ENCODE results near the gene AFF3. TPM values are rescaled to one million over a fixed set of nuclear protein-coding genes. Genes with fewer than 3 reads are reported as not detected.
A peak's percentile ranks its signal among the peaks of the same experiment; 100 is the strongest.

Gene AFF3
- total and polyA plus RNA-seq, 2 of the 13 experiments (the other 11 are each of a cell fraction or from before 2014, with no cell fraction given): not detected

- TF ChIP-seq FUBP1 (CRISPR knock-in tag; IDR thresholded peaks at IDR 0.05; ENCODE audit: borderline replicate concordance) (no peak), ZNF512 (CRISPR knock-in tag; IDR thresholded peaks at IDR 0.05) (no peak), SNRNP70 (IDR thresholded peaks at IDR 0.05; ENCODE audit: low read depth, low read length) (no peak), CC2D1A (CRISPR knock-in tag; IDR thresholded peaks at IDR 0.05) (0 out of 2 replicates have a peak, but pooled peaks have one; percentile 56), ZNF800 (CRISPR knock-in tag; IDR thresholded peaks at IDR 0.05) (no peak; the same call in 1 of the 2 replicates), TBL1XR1 (IDR thresholded peaks at IDR 0.05; ENCODE audit: borderline replicate concordance, low read length, partially characterized antibody) (peak; percentile 95), KMT2B (CRISPR knock-in tag; IDR thresholded peaks at IDR 0.05) (0 out of 2 replicates have a peak, but pooled peaks have one; percentile 35), CCDC6 (CRISPR knock-in tag; IDR thresholded peaks at IDR 0.05) (peak; percentile 55; the same call in 1 of the 2 replicates), ZNF629 (CRISPR knock-in tag; conservative IDR thresholded peaks at IDR 0.05) (no peak), ZNF24 (IDR thresholded peaks at IDR 0.05) (peak; percentile 35; the same call in 1 of the 2 replicates), SKIL (CRISPR knock-in tag; IDR thresholded peaks at IDR 0.05; ENCODE audit: borderline replicate concordance) (peak; percentile 79), NR2F1 (CRISPR knock-in tag; IDR thresholded peaks at IDR 0.05) (peak in 1 of 2 experiments; percentile 94; a peak in 2 of 4 replicates), ZNF367 (CRISPR knock-in tag; IDR thresholded peaks at IDR 0.05; ENCODE audit: borderline replicate concordance) (no peak), HDAC1 (CRISPR knock-in tag; IDR thresholded peaks at IDR 0.05) (peak; percentile 91)
- TF ChIP-seq, protein P1, sequence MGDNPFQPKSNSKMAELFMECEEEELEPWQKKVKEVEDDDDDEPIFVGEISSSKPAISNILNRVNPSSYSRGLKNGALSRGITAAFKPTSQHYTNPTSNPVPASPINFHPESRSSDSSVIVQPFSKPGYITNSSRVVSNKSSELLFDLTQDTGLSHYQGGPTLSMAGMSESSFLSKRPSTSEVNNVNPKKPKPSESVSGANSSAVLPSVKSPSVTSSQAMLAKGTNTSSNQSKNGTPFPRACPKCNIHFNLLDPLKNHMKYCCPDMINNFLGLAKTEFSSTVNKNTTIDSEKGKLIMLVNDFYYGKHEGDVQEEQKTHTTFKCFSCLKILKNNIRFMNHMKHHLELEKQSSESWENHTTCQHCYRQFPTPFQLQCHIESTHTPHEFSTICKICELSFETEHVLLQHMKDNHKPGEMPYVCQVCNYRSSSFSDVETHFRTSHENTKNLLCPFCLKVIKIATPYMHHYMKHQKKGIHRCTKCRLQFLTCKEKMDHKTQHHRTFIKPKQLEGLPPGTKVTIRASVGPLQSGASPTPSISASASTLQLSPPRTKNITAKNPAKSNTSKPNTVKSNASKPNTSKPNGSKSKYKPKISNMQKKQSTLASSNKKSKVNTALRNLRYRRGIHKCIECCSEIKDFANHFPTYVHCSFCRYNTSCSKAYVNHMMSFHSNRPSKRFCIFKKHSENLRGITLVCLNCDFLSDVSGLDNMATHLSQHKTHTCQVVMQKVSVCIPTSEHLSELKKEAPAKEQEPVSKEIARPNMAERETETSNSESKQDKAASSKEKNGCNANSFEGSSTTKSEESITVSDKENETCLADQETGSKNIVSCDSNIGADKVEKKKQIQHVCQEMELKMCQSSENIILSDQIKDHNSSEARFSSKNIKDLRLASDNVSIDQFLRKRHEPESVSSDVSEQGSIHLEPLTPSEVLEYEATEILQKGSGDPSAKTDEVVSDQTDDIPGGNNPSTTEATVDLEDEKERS (CRISPR knock-in tag; IDR thresholded peaks at IDR 0.05): peak; percentile 61; the same call in 1 of the 2 replicates
- TF ChIP-seq, protein P2, sequence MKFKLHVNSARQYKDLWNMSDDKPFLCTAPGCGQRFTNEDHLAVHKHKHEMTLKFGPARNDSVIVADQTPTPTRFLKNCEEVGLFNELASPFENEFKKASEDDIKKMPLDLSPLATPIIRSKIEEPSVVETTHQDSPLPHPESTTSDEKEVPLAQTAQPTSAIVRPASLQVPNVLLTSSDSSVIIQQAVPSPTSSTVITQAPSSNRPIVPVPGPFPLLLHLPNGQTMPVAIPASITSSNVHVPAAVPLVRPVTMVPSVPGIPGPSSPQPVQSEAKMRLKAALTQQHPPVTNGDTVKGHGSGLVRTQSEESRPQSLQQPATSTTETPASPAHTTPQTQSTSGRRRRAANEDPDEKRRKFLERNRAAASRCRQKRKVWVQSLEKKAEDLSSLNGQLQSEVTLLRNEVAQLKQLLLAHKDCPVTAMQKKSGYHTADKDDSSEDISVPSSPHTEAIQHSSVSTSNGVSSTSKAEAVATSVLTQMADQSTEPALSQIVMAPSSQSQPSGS (CRISPR knock-in tag; IDR thresholded peaks at IDR 0.05): peak; percentile 72
Measured at GRCh38 chr2:100067784-100068183, 74.6 kb downstream of the AFF3 start (continued).

Data from HepG2 (cell line).